ENCODE measurements around the gene CRIP2.

Gene CRIP2

GRCh38 chr14:105469456-105470349 is 4.9 kb upstream of the CRIP2 start:
- peaks cover 43 to 78% (median 70%) of the 10 kb centered on the region in 10 experiments for H3K4me1 ChIP-seq
- peak overlapping the region in 5 of 11 experiments; percentile 13 to 61 (median 56); a peak in 7 of 22 replicates for H3K9ac ChIP-seq
- peak overlapping the region in 1 of 11 experiments; percentile 13; a peak in 1 of 22 replicates for H3K27ac ChIP-seq
- peaks cover 34 to 45% (median 42%) of the 10 kb centered on the region in 11 experiments for H3K36me3 ChIP-seq
- H3K4me3 ChIP-seq = peak overlapping the region in 1 of 10 experiments; percentile 12; a peak in 1 of 20 replicates
- H3K27me3 ChIP-seq = peaks cover under 1 to 16% (median under 1%) of the 10 kb centered on the region in 11 experiments; a peak in 14 of 22 replicates
- H4K20me1 ChIP-seq = peaks cover 43 to 94% (median 83%) of the 10 kb centered on the region in 11 experiments; a peak in 21 of 22 replicates
- no peaks in the 10 kb centered on the region for H3K9me3 ChIP-seq (replicated peaks in 1 of 11)
- no peak for TF ChIP-seq Cebpa-rat (IDR thresholded peaks at IDR 0.05)
- H3K4me2 ChIP-seq = peak overlapping the region; percentile 73 to 100 (median 98)

- H3K9me3 ChIP-seq (replicated peaks in 1 of 11) = no peaks in the 10 kb centered on the region
- H3K27ac ChIP-seq = peak overlapping the region in 6 of 11 experiments; percentile 17 to 65 (median 54); a peak in 8 of 22 replicates
- peak overlapping the region; percentile 35 to 100 (median 98) for H3K4me2 ChIP-seq
- H3K9ac ChIP-seq = peak overlapping the region in 9 of 11 experiments; percentile 1 to 71 (median 34); a peak in 13 of 22 replicates
- H3K27me3 ChIP-seq = peaks cover 9 to 25% (median 10%) of the 10 kb centered on the region in 11 experiments
- peaks cover 51 to 88% (median 79%) of the 10 kb centered on the region in 10 experiments for H3K4me1 ChIP-seq
- H3K36me3 ChIP-seq = peaks cover 24 to 36% (median 33%) of the 10 kb centered on the region in 11 experiments
- no peak for TF ChIP-seq Cebpa-rat (IDR thresholded peaks at IDR 0.05)
- peaks cover 43 to 94% (median 83%) of the 10 kb centered on the region in 11 experiments; a peak in 21 of 22 replicates for H4K20me1 ChIP-seq
- peak overlapping the region in 7 of 10 experiments; percentile 11 to 50 (median 15); a peak in 6 of 20 replicates for H3K4me3 ChIP-seq
These were observed 4.0 kb upstream of the CRIP2 start for GRCh38 chr14:105470350-105471296.

GRCh38 chr14:105471297-105471821 is 3.3 kb upstream of the CRIP2 start:
- Histone ChIP-seq H3K27me3 (peaks cover 17 to 33% (median 17%) of the 10 kb centered on the region in 11 experiments), H3K27ac (peak overlapping the region in 6 of 11 experiments; percentile 17 to 65 (median 54); a peak in 8 of 22 replicates), H3K36me3 (peaks cover 20 to 29% (median 26%) of the 10 kb centered on the region in 11 experiments; a peak in 19 of 22 replicates), H4K20me1 (peaks cover 43 to 94% (median 82%) of the 10 kb centered on the region in 11 experiments; a peak in 21 of 22 replicates), H3K4me3 (peak overlapping the region in 6 of 10 experiments; percentile 11 to 50 (median 22); a peak in 6 of 20 replicates), H3K9ac (peak overlapping the region in 9 of 11 experiments; percentile 1 to 71 (median 34); a peak in 11 of 22 replicates), H3K4me1 (peaks cover 59 to 95% (median 86%) of the 10 kb centered on the region in 10 experiments), H3K9me3 (replicated peaks in 1 of 11) (no peaks in the 10 kb centered on the region), H3K4me2 (peak overlapping the region; percentile 35 to 100 (median 98))
- TF ChIP-seq Cebpa-rat (IDR thresholded peaks at IDR 0.05) = no peak

DNA sequence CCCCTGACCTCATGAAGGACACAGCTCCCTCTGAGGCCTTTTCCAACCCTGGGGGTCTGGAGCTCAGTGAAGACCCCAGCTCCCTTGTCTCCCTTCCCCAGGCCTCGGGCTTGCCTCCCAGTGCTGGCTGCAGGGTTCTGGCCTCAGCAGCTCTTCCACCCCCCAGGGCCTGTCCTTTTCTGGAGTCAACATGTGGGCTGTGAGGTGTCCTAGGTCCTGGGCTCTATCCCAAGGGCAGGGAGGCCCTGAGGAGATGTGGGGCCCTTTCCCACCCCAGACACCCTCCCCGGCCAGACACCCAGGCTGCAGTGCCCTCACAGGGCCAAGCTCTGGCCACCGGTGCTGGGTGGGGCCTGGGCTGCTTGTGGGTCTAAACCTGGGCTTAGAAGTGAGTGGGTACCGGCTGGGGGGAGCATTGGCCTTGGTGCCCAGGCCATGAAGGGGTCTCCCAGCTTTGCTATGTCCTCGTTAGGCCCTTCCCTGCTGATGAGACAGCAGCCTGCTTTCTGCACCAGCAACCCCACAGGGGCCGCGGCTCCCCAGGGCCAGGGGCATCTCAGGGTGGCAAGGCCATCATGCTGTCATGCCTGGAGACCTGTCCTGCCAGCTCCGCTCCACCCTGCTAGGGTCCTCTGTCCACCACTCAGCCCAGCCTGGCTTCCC is 2.7 kb upstream of the CRIP2 start:
- Histone ChIP-seq H4K20me1 (peaks cover 41 to 94% (median 79%) of the 10 kb centered on the region in 11 experiments; a peak in 21 of 22 replicates), H3K36me3 (peaks cover 15 to 23% (median 21%) of the 10 kb centered on the region in 11 experiments; a peak in 19 of 22 replicates), H3K4me1 (peaks cover 65 to 97% (median 91%) of the 10 kb centered on the region in 10 experiments), H3K27ac (0 out of 22 replicates have a peak overlapping the region, but pooled peaks of 2 of the 11 experiments have one; percentile 4 to 20), H3K9me3 (replicated peaks in 1 of 11) (peaks cover 0 to under 1% (median 0%) of the 10 kb centered on the region in 11 experiments; a peak in 1 of 22 replicates), H3K27me3 (peaks cover 23 to 39% (median 23%) of the 10 kb centered on the region in 11 experiments), H3K9ac (peak overlapping the region in 4 of 11 experiments; percentile 15 to 57 (median 44); a peak in 8 of 22 replicates), H3K4me2 (peak overlapping the region; percentile 8 to 100 (median 98)), H3K4me3 (no peak overlapping the region; a peak in 1 of 20 replicates)
- TF ChIP-seq Cebpa-rat (IDR thresholded peaks at IDR 0.05) = no peak

DNA sequence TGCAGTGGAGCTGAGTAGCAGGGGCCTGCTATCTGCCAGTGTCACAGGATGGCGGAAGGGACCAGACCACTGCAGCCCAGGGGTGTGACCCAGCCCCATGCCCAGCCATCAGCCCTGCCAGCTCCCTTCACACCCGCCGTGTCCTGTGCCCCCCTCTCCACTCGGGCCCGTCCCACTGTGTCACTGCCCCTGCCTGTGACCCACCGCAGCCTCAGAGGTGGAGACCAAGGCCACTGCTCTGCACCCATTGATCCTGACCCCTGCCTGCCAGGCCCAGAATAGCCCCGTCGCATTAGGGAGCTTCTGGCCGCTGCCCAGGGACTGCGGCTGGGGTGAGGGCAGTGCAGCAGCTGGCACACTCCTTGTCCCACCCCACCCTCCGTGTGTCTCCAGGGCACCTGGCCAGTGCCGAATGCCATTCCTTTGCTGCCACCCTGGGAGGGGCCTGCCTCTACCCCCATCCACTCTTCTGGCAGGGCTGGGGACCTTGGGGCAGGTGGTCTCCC is 2.1 kb upstream of the CRIP2 start:
- TF ChIP-seq Cebpa-rat (IDR thresholded peaks at IDR 0.05) = no peak
- no peak overlapping the region for H3K27ac ChIP-seq
- H3K4me1 ChIP-seq = peaks cover 69 to 96% (median 90%) of the 10 kb centered on the region in 10 experiments
- H3K9me3 ChIP-seq (replicated peaks in 1 of 11) = peaks cover 0 to 6% (median 0%) of the 10 kb centered on the region in 11 experiments; a peak in 2 of 22 replicates
- peaks cover 9 to 17% (median 15%) of the 10 kb centered on the region in 11 experiments; a peak in 19 of 22 replicates for H3K36me3 ChIP-seq
- peak overlapping the region; percentile 8 to 100 (median 98) for H3K4me2 ChIP-seq
- H3K9ac ChIP-seq = peak overlapping the region in 4 of 11 experiments; percentile 15 to 57 (median 44); a peak in 8 of 22 replicates
- peaks cover 35 to 92% (median 73%) of the 10 kb centered on the region in 11 experiments; a peak in 21 of 22 replicates for H4K20me1 ChIP-seq
- peaks cover 28 to 44% (median 29%) of the 10 kb centered on the region in 11 experiments for H3K27me3 ChIP-seq
- H3K4me3 ChIP-seq = no peak overlapping the region; a peak in 1 of 20 replicates

GRCh38 chr14:105473033-105473676 is 1.5 kb upstream of the CRIP2 start:
- H3K9ac ChIP-seq = peak overlapping the region in 8 of 11 experiments; percentile 18 to 84 (median 62); a peak in 11 of 22 replicates
- no peak for TF ChIP-seq Cebpa-rat (IDR thresholded peaks at IDR 0.05)
- H3K27me3 ChIP-seq = peaks cover 35 to 50% (median 35%) of the 10 kb centered on the region in 11 experiments
- H3K4me1 ChIP-seq = peaks cover 69 to 94% (median 86%) of the 10 kb centered on the region in 10 experiments
- peak overlapping the region in 3 of 11 experiments; percentile 6 to 83 (median 38); a peak in 3 of 22 replicates for H3K27ac ChIP-seq
- H4K20me1 ChIP-seq = peaks cover 29 to 91% (median 69%) of the 10 kb centered on the region in 11 experiments; a peak in 21 of 22 replicates
- H3K36me3 ChIP-seq = peaks cover 3 to 14% (median 10%) of the 10 kb centered on the region in 11 experiments; a peak in 17 of 22 replicates
- H3K4me2 ChIP-seq = peak overlapping the region; percentile 88 to 100 (median 99)
- H3K9me3 ChIP-seq (replicated peaks in 1 of 11) = peaks cover 0 to 6% (median 0%) of the 10 kb centered on the region in 11 experiments; a peak in 2 of 22 replicates
- peak overlapping the region in 9 of 10 experiments; percentile 65 to 81 (median 72); a peak in 17 of 20 replicates for H3K4me3 ChIP-seq
